Right renal cortex interstitium (tissue), 3 donors: ENCODE measurements around the gene KITLG. TPM values are rescaled to one million over a fixed set of nuclear protein-coding genes. Genes with fewer than 3 reads are reported as not detected.
"Not testable (repeated sequence)": the region's sequence is repeated elsewhere in the genome, so short reads cannot be mapped to it uniquely, and the experiment has no call there.

Experiments used
- DNase-seq, 3 donors: peaks; one replicate each; pipeline ENCODE4 v3.0.0-alpha.2; 2013; ENCODE audit warnings: low read depth in 3 of 3, low spot score in 2 of 3
- polyA plus RNA-seq, 3 donors: library from polyadenylated mRNA; unstranded; fragments of 120-200 nt; gene quantifications; one replicate each; pipeline ENCODE4 v1.2.1, GENCODE V29; 2013; ENCODE audit not compliant: insufficient read length in 3 of 3

The KITLG gene
- polyA plus RNA-seq: 10 to 100 TPM; 28.5 to 36.7 (median 34.9) TPM

- DNase-seq: peak in 2 of 3 donors; percentile 57 to 77
Measured at GRCh38 chr12:88580051-88580871, at the start of gene KITLG. Gene KITLG (minus strand): TSS chr12:88580471. CDS start chr12:88580278, 193 bp downstream.

GRCh38 chr12:88628856-88629509 is 48.7 kb upstream of the KITLG start:
- no peak for DNase-seq

GRCh38 chr12:88628035-88628434 is 47.8 kb upstream of the KITLG start:
- DNase-seq: not testable (repeated sequence)

- no peak for DNase-seq
Measured at GRCh38 chr12:88627501-88627900, 47.2 kb upstream of the KITLG start.

- no peak for DNase-seq
Measured at GRCh38 chr12:88625356-88625755, 45.1 kb upstream of the KITLG start.

- DNase-seq: no peak
Measured at GRCh38 chr12:88624911-88625310, 44.6 kb upstream of the KITLG start.

GRCh38 chr12:88623777-88624548 is 43.7 kb upstream of the KITLG start:
- no peak for DNase-seq

- no peak for DNase-seq
Measured at GRCh38 chr12:88617352-88617751, 37.1 kb upstream of the KITLG start.

- no peak for DNase-seq
Measured at GRCh38 chr12:88615490-88615889, 35.2 kb upstream of the KITLG start.

GRCh38 chr12:88604646-88605045 is 24.4 kb upstream of the KITLG start:
- DNase-seq: no peak

- DNase-seq: no peak
Measured at GRCh38 chr12:88600272-88600671, 20.0 kb upstream of the KITLG start.

GRCh38 chr12:88597365-88597764 is 17.1 kb upstream of the KITLG start:
- no peak for DNase-seq

- DNase-seq: no peak
Measured at GRCh38 chr12:88595697-88596096, 15.4 kb upstream of the KITLG start.

GRCh38 chr12:88594780-88595179 is 14.5 kb upstream of the KITLG start:
- DNase-seq: no peak

- no peak for DNase-seq
Measured at GRCh38 chr12:88591343-88591742, 11.1 kb upstream of the KITLG start.

- no peak for DNase-seq
Measured at GRCh38 chr12:88590851-88591250, 10.6 kb upstream of the KITLG start.

GRCh38 chr12:88585077-88585476 is 4.8 kb upstream of the KITLG start:
- DNase-seq: no peak

GRCh38 chr12:88579601-88580050 is 645 bp downstream of the KITLG start:
- no peak for DNase-seq

GRCh38 chr12:88579161-88579517 is 1.1 kb downstream of the KITLG start:
- DNase-seq: no peak

GRCh38 chr12:88578276-88579160 is 1.8 kb downstream of the KITLG start:
- no peak for DNase-seq
